ENCODE data around the gene GRIK5.

GRCh38 chr19:42093505-42093904 is 23.5 kb upstream of the GRIK5 start:
- no peak for TF ChIP-seq POLR2AphosphoS5 (IDR thresholded peaks at IDR 0.05; ENCODE audit: low read depth, low read length)
- no peak for TF ChIP-seq TAF1 (IDR thresholded peaks at IDR 0.05; ENCODE audit: borderline replicate concordance, insufficient read depth, low read length)

Data from PFSK-1 (cell line).